Thymus (tissue), 11 donors: Measurements from ENCODE around the gene TFDP2. TPM values are rescaled to one million over a fixed set of nuclear protein-coding genes. Genes with fewer than 3 reads are reported as not detected.

Experiments used
- DNase-seq, 9 donors: peaks; one replicate each; pipeline ENCODE4 v3.0.0-alpha.2; 2013; ENCODE audit warnings: low spot score in 9 of 9, low read depth in 6 of 9, missing footprints in 1 of 9
- H3K27ac ChIP-seq, 2 donors: one replicate each; pipeline ENCODE4 v1.5.1; 2013; ENCODE audit warnings: control low read depth in 1 of 2, low read depth in 1 of 2, low read length in 1 of 2, mild to moderate bottlenecking in 1 of 2, moderate library complexity in 1 of 2
- H3K27me3 ChIP-seq, 2 donors: one replicate each; pipeline ENCODE4 v1.5.1; 2013; ENCODE audit warnings: low read length in 1 of 2; ENCODE audit not compliant: control insufficient read depth in 2 of 2, insufficient read depth in 1 of 2
- H3K36me3 ChIP-seq, 2 donors: one replicate each; pipeline ENCODE4 v1.5.1; 2013; ENCODE audit warnings: low read length in 1 of 2, mild to moderate bottlenecking in 1 of 2, moderate library complexity in 1 of 2; ENCODE audit not compliant: control insufficient read depth in 2 of 2, insufficient read depth in 2 of 2
- H3K4me1 ChIP-seq, 2 donors: one replicate each; pipeline ENCODE4 v1.5.1; 2013; ENCODE audit warnings: low read length in 2 of 2; ENCODE audit not compliant: control insufficient read depth in 2 of 2, insufficient read depth in 2 of 2
- H3K4me3 ChIP-seq, 2 donors: one replicate each; pipeline ENCODE4 v1.5.1; 2013; ENCODE audit warnings: low read length in 2 of 2, control low read depth in 1 of 2, mild to moderate bottlenecking in 1 of 2
- H3K9me3 ChIP-seq, 2 donors: one replicate each; pipeline ENCODE4 v1.5.1; 2013; ENCODE audit warnings: low read length in 1 of 2, mild to moderate bottlenecking in 1 of 2; ENCODE audit not compliant: control insufficient read depth in 2 of 2, insufficient read depth in 1 of 2
- WGBS: extraction: QIAGEN DNeasy Blood & Tissue Kit; methylation state at CpG from one replicate; pipeline ENCODE4 v1.1.7; 2013; 5-methylcytosine and 5-hydroxymethylcytosine counted together
- polyA plus RNA-seq: library from polyadenylated mRNA; stranded (reverse); fragments of 200-250 nt; gene quantifications from one replicate; pipeline ENCODE4 v1.2.3, GENCODE V29; 2013
- total RNA-seq: library from RNA; stranded (reverse); fragments of 120-200 nt; gene quantifications from one replicate; pipeline ENCODE4 v1.2.4, GENCODE V29; 2013
- donor health status: healthy.

Gene TFDP2
- total and polyA plus RNA-seq, 2 donors: 29.1 to 230 TPM

DNA sequence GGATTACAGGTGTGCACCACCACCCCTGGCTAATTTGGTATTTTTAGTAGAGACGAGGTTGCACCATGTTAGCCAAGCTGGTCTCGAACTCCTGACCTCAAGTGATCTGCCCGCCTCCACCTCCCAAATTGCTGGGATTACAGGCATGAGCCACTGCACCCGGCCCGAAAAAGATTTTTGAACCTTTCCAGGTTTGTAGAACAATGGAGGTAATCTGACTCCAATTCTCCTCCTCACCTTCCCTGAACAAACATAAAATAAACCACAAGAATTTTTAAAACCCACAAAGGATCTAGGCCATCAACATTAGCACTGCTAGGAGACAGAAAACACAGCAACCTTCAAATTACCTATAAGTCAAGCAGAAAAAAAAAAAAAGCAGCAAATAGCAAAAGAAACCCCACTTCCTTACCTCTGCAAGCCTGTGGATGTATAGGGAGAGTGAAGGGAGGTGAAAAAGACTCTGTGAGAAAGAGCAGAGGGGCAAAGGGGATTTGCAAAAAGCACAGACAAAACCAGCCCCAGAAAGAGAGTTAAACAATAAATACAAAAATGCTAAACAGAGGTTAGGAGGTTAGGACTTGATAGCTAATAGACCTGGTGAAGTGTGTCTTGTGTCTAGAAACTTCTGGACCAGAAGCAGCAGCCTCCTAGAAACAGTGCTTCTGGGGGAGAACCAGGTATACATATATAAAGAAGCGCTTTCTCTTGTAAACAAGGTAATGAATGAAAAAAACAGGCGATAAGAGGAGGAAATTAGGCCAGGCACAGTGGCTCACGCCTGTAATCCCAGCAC lies 32.1 kb downstream of the TFDP2 start:
- peaks cover 3 to 15% of the 10 kb centered on the region in 2 donors for H3K36me3 ChIP-seq
- H3K27ac ChIP-seq: peak overlapping the region; percentile 27 to 84
- peak overlapping the region in 1 of 2 donors; percentile 12 for H3K4me3 ChIP-seq
- peaks cover 0 to 11% of the 10 kb centered on the region in 2 donors for H3K9me3 ChIP-seq
- peaks cover 17 to 40% of the 10 kb centered on the region in 2 donors for H3K4me1 ChIP-seq
- DNase-seq: peak in 2 of 9 donors; percentile 29 to 63
- no peaks in the 10 kb centered on the region for H3K27me3 ChIP-seq
- WGBS: 89% methylated on average over 8 of the region's 8 CpGs

DNA sequence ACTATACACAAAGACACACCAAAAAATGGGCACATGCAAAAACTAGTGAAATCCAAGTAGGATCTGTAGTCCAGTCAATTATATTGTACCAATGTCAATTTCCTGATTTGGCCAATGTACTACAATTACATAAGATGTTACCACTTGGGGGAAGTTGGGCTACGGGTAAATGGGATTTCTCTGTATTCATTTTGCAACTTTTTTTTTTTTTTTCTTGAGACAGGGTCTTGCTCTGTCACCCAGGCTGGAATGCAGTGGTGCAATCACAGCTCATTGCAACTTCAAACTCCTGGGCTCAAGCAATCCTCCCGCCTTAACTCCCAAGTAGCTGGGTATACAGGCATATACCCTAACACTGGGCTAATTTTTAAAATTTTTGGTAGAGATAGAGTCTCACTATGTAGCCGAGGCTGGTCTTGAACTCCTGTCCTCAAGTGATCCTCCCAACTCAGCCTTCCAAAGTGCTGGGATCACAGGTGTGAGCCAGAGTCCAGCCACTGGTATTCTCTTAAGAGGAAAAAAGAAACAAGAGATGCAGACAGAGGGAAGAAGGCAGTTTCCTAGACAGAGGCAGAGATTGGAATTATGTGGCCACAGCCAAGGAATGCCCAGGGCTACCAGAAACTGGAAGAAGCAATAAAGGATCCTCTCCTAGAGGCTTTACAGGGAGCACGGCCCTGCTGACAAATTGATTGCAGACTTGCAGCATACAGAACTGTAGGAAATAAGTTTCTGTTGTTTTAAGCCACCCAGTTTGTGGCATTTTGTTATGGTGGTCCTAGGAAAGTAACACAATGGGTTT lies 33.3 kb downstream of the TFDP2 start:
- WGBS: 98% methylated on average over 4 of the region's 4 CpGs

DNA sequence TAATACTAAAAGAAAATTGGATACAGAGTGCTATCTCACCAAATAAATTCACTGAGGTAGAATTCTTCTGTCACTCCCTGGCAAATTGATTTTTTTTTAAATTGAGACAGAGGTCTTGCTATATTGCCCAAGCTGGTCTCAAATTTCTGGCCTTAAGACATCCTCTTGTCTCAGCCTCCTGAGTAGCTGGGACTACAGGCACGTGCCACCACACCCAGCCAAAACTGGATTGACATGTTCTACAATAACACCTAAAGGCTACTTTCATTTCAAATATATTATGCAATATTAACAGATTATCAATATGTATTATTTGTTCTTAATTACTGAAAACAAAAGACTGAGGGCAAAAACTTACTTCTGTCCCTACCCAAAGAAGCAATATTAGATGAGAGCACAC lies 36.7 kb downstream of the TFDP2 start:
- no peaks in the 10 kb centered on the region for H3K27me3 ChIP-seq
- peaks cover 7 to 10% of the 10 kb centered on the region in 2 donors for H3K36me3 ChIP-seq
- H3K4me1 ChIP-seq: peaks cover 24 to 46% of the 10 kb centered on the region in 2 donors
- peaks cover 0 to 8% of the 10 kb centered on the region in 2 donors for H3K9me3 ChIP-seq
- peak overlapping the region in 1 of 2 donors; percentile 12 for H3K27ac ChIP-seq
- WGBS: 91% methylated on average over 1 of the region's 1 CpG
- H3K4me3 ChIP-seq: no peak overlapping the region
- no peak for DNase-seq

More for the DNA sequence above, 33.3 kb downstream of the TFDP2 start:
- no peak overlapping the region for H3K4me3 ChIP-seq
- peak overlapping the region in 1 of 2 donors; percentile 84 for H3K27ac ChIP-seq
- H3K36me3 ChIP-seq: peaks cover 3 to 15% of the 10 kb centered on the region in 2 donors
- DNase-seq: no peak
- no peaks in the 10 kb centered on the region for H3K27me3 ChIP-seq
- H3K4me1 ChIP-seq: peaks cover 11 to 38% of the 10 kb centered on the region in 2 donors
- peaks cover 0 to 15% of the 10 kb centered on the region in 2 donors for H3K9me3 ChIP-seq

DNA sequence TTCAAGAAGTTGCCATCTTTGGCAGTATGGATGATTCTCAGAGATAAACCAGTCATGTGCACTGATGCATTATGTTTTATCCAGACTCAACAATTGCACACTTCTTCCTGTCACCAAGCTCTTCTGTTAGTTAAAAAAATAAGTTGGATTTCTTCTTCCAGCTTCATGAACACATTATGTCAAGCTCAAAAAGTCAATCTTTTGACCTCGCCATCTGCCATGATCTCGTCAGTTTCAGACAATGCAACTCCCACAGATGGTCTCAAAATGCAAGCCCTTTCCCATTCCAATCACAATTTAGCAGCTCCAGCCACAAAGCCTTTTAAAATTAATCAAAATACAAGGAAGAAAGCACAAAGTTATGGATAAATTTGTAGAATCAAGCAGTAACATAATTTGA lies 42.8 kb downstream of the TFDP2 start:
- Histone ChIP-seq H3K9me3 (peaks cover 0 to 1% of the 10 kb centered on the region in 2 donors), H3K27me3 (no peaks in the 10 kb centered on the region), H3K36me3 (peaks cover 4 to 6% of the 10 kb centered on the region in 2 donors), H3K4me3 (no peak overlapping the region), H3K27ac (peak overlapping the region in 1 of 2 donors; percentile 14), H3K4me1 (peaks cover 15 to 32% of the 10 kb centered on the region in 2 donors)
- 61% methylated on average over 2 of the region's 2 CpGs for WGBS
- DNase-seq: no peak

DNA sequence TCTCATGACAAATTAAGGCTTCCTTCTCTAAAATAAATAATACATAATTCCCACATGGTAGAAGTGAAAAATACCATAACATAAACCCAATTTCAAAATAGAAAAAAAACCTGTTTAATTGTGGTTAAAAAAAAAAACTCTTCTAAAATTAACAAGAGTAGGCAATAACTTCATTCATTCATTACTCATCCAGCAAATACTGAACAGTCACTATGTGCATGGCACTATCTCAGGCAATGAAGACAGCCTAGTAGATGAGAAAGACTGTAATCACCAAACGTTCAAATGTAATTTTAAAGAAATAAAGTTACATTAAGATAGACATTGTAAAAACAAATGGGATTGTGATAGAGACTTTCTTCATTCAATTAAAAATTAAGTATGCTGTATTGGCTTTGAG lies 43.4 kb downstream of the TFDP2 start:
- H3K27ac ChIP-seq: no peak overlapping the region
- no peaks in the 10 kb centered on the region for H3K27me3 ChIP-seq
- no peaks in the 10 kb centered on the region for H3K9me3 ChIP-seq
- no peak for DNase-seq
- peaks cover 4 to 9% of the 10 kb centered on the region in 2 donors for H3K36me3 ChIP-seq
- peaks cover 15 to 27% of the 10 kb centered on the region in 2 donors for H3K4me1 ChIP-seq
- 89% methylated on average over 1 of the region's 1 CpG for WGBS
- no peak overlapping the region for H3K4me3 ChIP-seq

DNA sequence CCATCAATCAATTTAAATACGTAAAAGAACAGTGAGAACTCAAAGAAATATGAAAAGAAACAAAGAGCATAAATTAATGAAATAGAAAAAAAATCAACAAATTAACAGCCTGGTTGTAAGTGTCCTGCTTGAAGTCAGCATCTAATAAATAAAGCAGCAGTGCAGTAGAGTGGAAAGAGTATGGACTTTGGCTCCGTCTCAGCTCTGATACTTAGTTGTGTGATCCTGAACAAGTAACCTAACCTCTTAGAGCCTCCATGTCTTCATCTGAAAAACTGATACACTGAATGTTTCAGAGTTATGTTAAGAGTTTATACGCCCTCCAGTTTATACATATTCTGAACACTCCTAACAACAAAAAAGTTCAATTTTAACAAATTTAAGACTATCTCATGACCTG lies 44.6 kb downstream of the TFDP2 start:
- Histone ChIP-seq H3K4me1 (peaks cover 15 to 28% of the 10 kb centered on the region in 2 donors), H3K27ac (no peak overlapping the region), H3K36me3 (peaks cover 1 to 18% of the 10 kb centered on the region in 2 donors), H3K9me3 (no peaks in the 10 kb centered on the region), H3K4me3 (no peak overlapping the region), H3K27me3 (no peaks in the 10 kb centered on the region)
- DNase-seq: no peak
- 85% methylated on average over 3 of the region's 3 CpGs for WGBS

DNA sequence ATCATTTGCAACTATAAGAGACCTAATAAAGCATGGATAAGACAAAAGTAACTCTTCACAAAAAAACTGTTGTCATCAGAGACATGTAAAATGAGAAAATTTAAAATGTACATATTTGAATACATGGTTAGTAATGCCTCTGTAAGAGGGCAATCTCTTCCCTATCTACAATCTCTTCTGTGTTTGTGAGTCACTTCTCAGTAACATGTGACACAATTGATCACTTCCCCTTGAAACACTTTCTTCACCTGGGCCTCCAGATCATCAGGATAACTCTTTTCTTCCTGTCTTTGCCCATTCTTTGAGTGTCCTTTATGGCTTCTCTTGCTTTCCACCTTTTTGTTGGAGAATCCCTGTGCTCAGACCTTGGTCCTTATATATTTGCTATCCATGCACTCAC lies 50.4 kb downstream of the TFDP2 start:
- DNase-seq: peak in 2 of 9 donors; percentile 32 to 57
- H3K4me1 ChIP-seq: peaks cover 10 to 45% of the 10 kb centered on the region in 2 donors
- H3K4me3 ChIP-seq: no peak overlapping the region
- peak overlapping the region in 1 of 2 donors; percentile 74 for H3K27ac ChIP-seq
- peaks cover 4 to 40% of the 10 kb centered on the region in 2 donors for H3K36me3 ChIP-seq
- no peaks in the 10 kb centered on the region for H3K27me3 ChIP-seq
- H3K9me3 ChIP-seq: peaks cover 0 to 3% of the 10 kb centered on the region in 2 donors

DNA sequence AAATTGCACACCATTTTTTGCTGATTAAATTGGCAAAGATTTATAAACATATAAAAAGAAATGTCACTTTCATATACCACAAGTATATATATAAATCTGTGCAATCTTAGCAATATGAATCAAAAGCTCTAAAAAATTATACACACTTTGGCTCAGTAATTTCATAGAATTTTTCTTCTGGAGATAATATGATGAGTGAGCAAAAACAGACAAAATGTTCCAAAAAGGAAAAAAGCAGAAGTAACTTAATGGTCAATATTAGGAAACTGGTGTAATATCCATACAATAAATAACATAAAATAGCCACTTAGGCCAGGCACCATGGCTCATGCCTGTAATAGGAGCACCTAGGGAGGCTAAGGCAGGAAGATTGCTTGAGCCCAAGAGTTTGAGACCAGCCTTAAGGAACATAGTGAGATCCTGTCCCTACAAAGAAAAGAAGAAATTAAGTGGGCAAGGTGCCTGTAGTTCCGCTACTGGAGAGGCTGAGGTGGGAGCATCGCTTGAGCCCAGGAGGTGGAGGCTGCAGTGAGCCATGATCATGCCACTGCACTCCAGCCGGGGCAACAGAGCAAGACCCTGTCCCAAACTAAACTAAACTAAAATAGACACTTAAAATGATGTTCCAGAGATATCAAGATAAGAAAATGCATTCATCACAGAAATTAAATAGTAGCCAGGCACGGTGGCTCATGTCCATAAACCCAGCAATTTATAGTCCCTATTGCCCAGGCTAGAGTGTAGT lies 52.1 kb downstream of the TFDP2 start:
- peaks cover 4 to 44% of the 10 kb centered on the region in 2 donors for H3K36me3 ChIP-seq
- H3K4me3 ChIP-seq: no peak overlapping the region
- H3K4me1 ChIP-seq: peaks cover 10 to 50% of the 10 kb centered on the region in 2 donors
- no peaks in the 10 kb centered on the region for H3K27me3 ChIP-seq
- no peak for DNase-seq
- peaks cover 0 to 3% of the 10 kb centered on the region in 2 donors for H3K9me3 ChIP-seq
- H3K27ac ChIP-seq: peak overlapping the region in 1 of 2 donors; percentile 94
- 97% methylated on average over 4 of the region's 4 CpGs for WGBS
